ENCODE results near the gene FSTL3.

The FSTL3 gene

DNA sequence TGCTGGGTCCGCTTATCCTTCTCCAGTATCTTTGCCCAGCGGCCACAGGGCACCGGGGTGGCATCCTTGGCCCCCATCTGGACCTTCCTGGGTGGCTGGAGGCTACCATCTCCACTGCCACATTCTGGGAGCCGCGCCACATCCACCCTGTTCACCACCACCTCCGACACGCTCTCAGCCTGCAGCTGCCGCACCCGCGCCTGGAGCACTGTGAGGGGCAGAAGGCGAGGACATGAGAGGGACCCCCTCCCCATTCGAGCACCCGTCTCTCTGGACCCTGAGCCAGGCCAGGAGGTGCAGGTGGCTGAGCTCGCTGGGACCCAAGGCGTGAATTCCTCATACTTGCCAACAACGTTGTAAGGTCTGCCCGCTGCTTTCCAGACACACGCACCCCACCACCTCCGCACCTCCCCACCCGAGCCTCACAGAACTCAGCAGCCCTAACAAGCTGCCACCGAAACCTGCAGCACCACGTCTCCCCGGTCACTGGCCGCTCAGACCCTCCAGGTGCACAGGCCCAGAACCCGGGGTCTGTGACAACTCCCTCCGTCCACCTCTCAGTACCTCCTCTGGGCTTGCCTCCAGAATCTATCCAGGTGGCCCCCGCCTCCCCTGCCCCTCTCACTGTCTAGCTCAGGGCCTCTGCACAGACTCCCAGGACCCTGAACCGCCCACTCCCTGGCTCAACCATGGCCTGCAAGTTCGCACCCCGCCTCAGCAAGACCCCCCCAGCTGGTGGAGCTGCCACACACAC, 46.1 kb upstream of the FSTL3 start:
- Histone ChIP-seq H4K20me1 (ENCODE audit: control insufficient read depth, insufficient read depth, low read depth, low read length) (peaks cover 4% of the 10 kb centered on the region; the same call in 1 of the 2 replicates), H3K27ac (ENCODE audit: low read depth, low read length) (no peak overlapping the region), H3K9me2 (replicated peaks; ENCODE audit: control insufficient read depth, low read length) (no peaks in the 10 kb centered on the region), H3K4me3 (ENCODE audit: low read length) (no peak overlapping the region), H3K4me2 (ENCODE audit: low read length) (no peak overlapping the region), H3F3A (ENCODE audit: control insufficient read depth, insufficient read depth) (no peaks in the 10 kb centered on the region), H3K36me3 (ENCODE audit: control insufficient read depth, low read length) (peaks cover 39% of the 10 kb centered on the region), H3K9me3 (ENCODE audit: control insufficient read depth, insufficient read depth, low read length) (no peaks in the 10 kb centered on the region), H3K79me2 (ENCODE audit: control insufficient read depth, low read length) (peaks cover 61% of the 10 kb centered on the region), H3K27me3 (ENCODE audit: control insufficient read depth, low read length) (no peaks in the 10 kb centered on the region), H3K4me1 (ENCODE audit: control insufficient read depth, low read length) (peaks cover 16% of the 10 kb centered on the region)
- TF ChIP-seq CTCF (IDR thresholded peaks at IDR 0.05; ENCODE audit: low read depth, low read length, poor library complexity, severe bottlenecking) (no peak), EZH2phosphoT487 (IDR thresholded peaks at IDR 0.05; ENCODE audit: borderline replicate concordance, low read length) (no peak)

GRCh38 chr19:632579-633067, 43.6 kb upstream of the FSTL3 start:
- peaks cover 2% of the 10 kb centered on the region; the same call in 1 of the 2 replicates for H3K27me3 ChIP-seq (ENCODE audit: control insufficient read depth, low read length)
- TF ChIP-seq EZH2phosphoT487 (IDR thresholded peaks at IDR 0.05; ENCODE audit: borderline replicate concordance, low read length), result no peak
- TF ChIP-seq CTCF (IDR thresholded peaks at IDR 0.05; ENCODE audit: low read depth, low read length, poor library complexity, severe bottlenecking), result no peak
- H3K9me2 ChIP-seq (replicated peaks; ENCODE audit: control insufficient read depth, low read length), result no peaks in the 10 kb centered on the region
- H3K79me2 ChIP-seq (ENCODE audit: control insufficient read depth, low read length), result peaks cover 57% of the 10 kb centered on the region
- no peaks in the 10 kb centered on the region for H3K9me3 ChIP-seq (ENCODE audit: control insufficient read depth, insufficient read depth, low read length)
- peak overlapping the region; percentile 98 for H3K4me3 ChIP-seq (ENCODE audit: low read length)
- no peaks in the 10 kb centered on the region; the same call in 1 of the 2 replicates for H3F3A ChIP-seq (ENCODE audit: control insufficient read depth, insufficient read depth)
- H4K20me1 ChIP-seq (ENCODE audit: control insufficient read depth, insufficient read depth, low read depth, low read length), result peaks cover 4% of the 10 kb centered on the region; the same call in 1 of the 2 replicates
- H3K36me3 ChIP-seq (ENCODE audit: control insufficient read depth, low read length), result peaks cover 36% of the 10 kb centered on the region
- peaks cover 27% of the 10 kb centered on the region for H3K4me1 ChIP-seq (ENCODE audit: control insufficient read depth, low read length)
- H3K27ac ChIP-seq (ENCODE audit: low read depth, low read length), result peak overlapping the region; percentile 44
- peak overlapping the region; percentile 88 for H3K4me2 ChIP-seq (ENCODE audit: low read length)

GRCh38 chr19:633068-633785, 43.0 kb upstream of the FSTL3 start, which contains the start of gene POLRMT:
TSS of gene POLRMT (minus strand) at chr19:633537. CDS start at chr19:633512, 25 bp downstream.
- Histone ChIP-seq H3K27ac (ENCODE audit: low read depth, low read length) (peak within 1 kb of the TSS; percentile 44), H3K4me2 (ENCODE audit: low read length) (peak within 1 kb of the TSS; percentile 88), H3K4me1 (ENCODE audit: control insufficient read depth, low read length) (peaks cover 28% of the 10 kb centered on the region), H3K9me3 (ENCODE audit: control insufficient read depth, insufficient read depth, low read length) (no peaks in the 10 kb centered on the region), H4K20me1 (ENCODE audit: control insufficient read depth, insufficient read depth, low read depth, low read length) (peaks cover 4% of the 10 kb centered on the region; the same call in 1 of the 2 replicates), H3K36me3 (ENCODE audit: control insufficient read depth, low read length) (peaks cover 31% of the 10 kb centered on the region), H3K9me2 (replicated peaks; ENCODE audit: control insufficient read depth, low read length) (no peaks in the 10 kb centered on the region), H3K79me2 (ENCODE audit: control insufficient read depth, low read length) (peaks cover 52% of the 10 kb centered on the region), H3F3A (ENCODE audit: control insufficient read depth, insufficient read depth) (no peaks in the 10 kb centered on the region; the same call in 1 of the 2 replicates), H3K27me3 (ENCODE audit: control insufficient read depth, low read length) (peaks cover 2% of the 10 kb centered on the region; the same call in 1 of the 2 replicates), H3K4me3 (ENCODE audit: low read length) (peak within 1 kb of the TSS; percentile 98)
- TF ChIP-seq CTCF (IDR thresholded peaks at IDR 0.05; ENCODE audit: low read depth, low read length, poor library complexity, severe bottlenecking) (no peak), EZH2phosphoT487 (IDR thresholded peaks at IDR 0.05; ENCODE audit: borderline replicate concordance, low read length) (no peak)

Data from DOHH2 (cell line).